ENCODE measurements around the gene MXD3.

MXD3 gene

GRCh38 chr5:177332896-177333260, 21.2 kb upstream of the MXD3 start:
- H3K4me1 ChIP-seq, result no peaks in the 10 kb centered on the region
- H2AFZ ChIP-seq, result no peak overlapping the region
- H3K4me3 ChIP-seq (ENCODE audit: low read depth, low read length), result no peak overlapping the region
- no peak for TF ChIP-seq CTCF (IDR thresholded peaks at IDR 0.05)
- no peaks in the 10 kb centered on the region for H3K27me3 ChIP-seq (ENCODE audit: control insufficient read depth, insufficient read depth, low read length)
- H3K9ac ChIP-seq, result no peak overlapping the region
- H3K79me2 ChIP-seq, result peaks cover 24% of the 10 kb centered on the region
- H3K4me2 ChIP-seq (ENCODE audit: low read length), result no peak overlapping the region
- no peak overlapping the region for H3K27ac ChIP-seq
- no peaks in the 10 kb centered on the region for H3K9me3 ChIP-seq (ENCODE audit: control insufficient read depth, low read length)
- no peaks in the 10 kb centered on the region for H3K36me3 ChIP-seq (ENCODE audit: control insufficient read depth, insufficient read depth, low read length)

GRCh38 chr5:177332031-177332895, 20.6 kb upstream of the MXD3 start:
- no peak overlapping the region for H3K4me2 ChIP-seq (ENCODE audit: low read length)
- no peaks in the 10 kb centered on the region for H3K9me3 ChIP-seq (ENCODE audit: control insufficient read depth, low read length)
- no peak for TF ChIP-seq CTCF (IDR thresholded peaks at IDR 0.05)
- peaks cover 23% of the 10 kb centered on the region for H3K79me2 ChIP-seq
- H3K27ac ChIP-seq, result no peak overlapping the region
- H3K27me3 ChIP-seq (ENCODE audit: control insufficient read depth, insufficient read depth, low read length), result no peaks in the 10 kb centered on the region
- no peak overlapping the region for H3K4me3 ChIP-seq (ENCODE audit: low read depth, low read length)
- H3K4me1 ChIP-seq, result no peaks in the 10 kb centered on the region
- no peaks in the 10 kb centered on the region for H3K36me3 ChIP-seq (ENCODE audit: control insufficient read depth, insufficient read depth, low read length)
- H2AFZ ChIP-seq, result no peak overlapping the region
- H3K9ac ChIP-seq, result no peak overlapping the region

GRCh38 chr5:177330991-177331842, 19.5 kb upstream of the MXD3 start:
- H2AFZ ChIP-seq, result no peak overlapping the region
- no peak overlapping the region for H3K4me3 ChIP-seq (ENCODE audit: low read depth, low read length)
- H3K79me2 ChIP-seq, result peaks cover 17% of the 10 kb centered on the region
- no peak overlapping the region for H3K27ac ChIP-seq
- no peaks in the 10 kb centered on the region for H3K4me1 ChIP-seq
- no peak overlapping the region for H3K4me2 ChIP-seq (ENCODE audit: low read length)
- no peaks in the 10 kb centered on the region for H3K27me3 ChIP-seq (ENCODE audit: control insufficient read depth, insufficient read depth, low read length)
- H3K9me3 ChIP-seq (ENCODE audit: control insufficient read depth, low read length), result no peaks in the 10 kb centered on the region
- H3K36me3 ChIP-seq (ENCODE audit: control insufficient read depth, insufficient read depth, low read length), result no peaks in the 10 kb centered on the region
- TF ChIP-seq CTCF (IDR thresholded peaks at IDR 0.05), result no peak
- H3K9ac ChIP-seq, result no peak overlapping the region

GRCh38 chr5:177329883-177330282, 18.2 kb upstream of the MXD3 start:
- Histone ChIP-seq H3K36me3 (ENCODE audit: control insufficient read depth, insufficient read depth, low read length) (no peaks in the 10 kb centered on the region), H3K4me1 (no peaks in the 10 kb centered on the region), H3K79me2 (peaks cover 17% of the 10 kb centered on the region), H3K27ac (no peak overlapping the region), H3K9me3 (ENCODE audit: control insufficient read depth, low read length) (no peaks in the 10 kb centered on the region), H3K4me3 (ENCODE audit: low read depth, low read length) (no peak overlapping the region), H2AFZ (no peak overlapping the region), H3K9ac (no peak overlapping the region), H3K27me3 (ENCODE audit: control insufficient read depth, insufficient read depth, low read length) (no peaks in the 10 kb centered on the region), H3K4me2 (ENCODE audit: low read length) (no peak overlapping the region)
- TF ChIP-seq CTCF (IDR thresholded peaks at IDR 0.05), result no peak

Data from parathyroid adenoma (tissue), 2 donors.